Nephron progenitor cell (in vitro differentiated cells): ENCODE results near the gene MAN1C1.

Source experiments
- DNase-seq: peaks from one replicate; pipeline ENCODE4 v3.0.0; 2021
- H3K27ac Mint-ChIP-seq: 2 replicates; pipeline ENCODE4 v1.8.0; 2021; ENCODE audit warnings: mild to moderate bottlenecking, moderate library complexity, mixed read lengths
- H3K27me3 Mint-ChIP-seq: 2 replicates; pipeline ENCODE4 v1.8.0; 2021; ENCODE audit warnings: mild to moderate bottlenecking, low read depth, mixed read lengths; ENCODE audit not compliant: poor library complexity
- H3K36me3 Mint-ChIP-seq: 2 replicates; pipeline ENCODE4 v1.8.0; 2021; ENCODE audit warnings: low read depth, mixed read lengths
- H3K4me1 Mint-ChIP-seq: 2 replicates; pipeline ENCODE4 v1.8.0; 2021; ENCODE audit warnings: mixed read lengths
- H3K4me3 Mint-ChIP-seq: 2 replicates; pipeline ENCODE4 v1.8.0; 2021; ENCODE audit warnings: mild to moderate bottlenecking, moderate library complexity, mixed read lengths
- H3K9me3 Mint-ChIP-seq: 2 replicates; pipeline ENCODE4 v1.8.0; 2021; ENCODE audit warnings: mild to moderate bottlenecking, moderate library complexity, mixed read lengths
- TF ChIP-seq, protein P1 (sequence below): fragments of 200-600 bp; sonication (generic); IDR thresholded peaks from 2 replicates; pipeline ENCODE4 v1.5.0; 2021; ENCODE audit warnings: antibody characterized with exemption

The MAN1C1 gene

DNA sequence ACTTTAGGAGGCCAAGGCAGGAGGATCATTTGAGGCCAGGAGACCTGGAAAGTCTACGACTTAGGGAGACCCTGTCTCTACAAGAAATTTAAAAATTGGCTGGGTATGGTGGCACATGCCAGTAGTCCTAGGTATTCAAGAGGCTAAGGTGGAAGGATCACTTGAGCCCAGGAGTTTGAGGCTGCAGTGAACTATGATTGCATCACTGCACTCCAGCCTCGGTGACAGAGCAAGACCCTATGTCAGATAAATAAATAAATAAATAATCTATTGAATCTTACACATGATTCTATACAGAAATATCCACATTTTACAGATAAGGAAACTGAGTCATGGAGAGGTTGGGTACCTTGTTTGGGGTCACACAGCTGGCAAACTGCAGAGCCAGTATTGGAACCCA, 89.1 kb downstream of the MAN1C1 start:
- H3K27ac Mint-ChIP-seq = no peak overlapping the region
- peaks cover 48% of the 10 kb centered on the region for H3K4me1 Mint-ChIP-seq
- no peak for DNase-seq
- H3K4me3 Mint-ChIP-seq = no peak overlapping the region
- H3K27me3 Mint-ChIP-seq = peaks cover 27% of the 10 kb centered on the region
- no peaks in the 10 kb centered on the region for H3K9me3 Mint-ChIP-seq
- TF ChIP-seq, protein P1, sequence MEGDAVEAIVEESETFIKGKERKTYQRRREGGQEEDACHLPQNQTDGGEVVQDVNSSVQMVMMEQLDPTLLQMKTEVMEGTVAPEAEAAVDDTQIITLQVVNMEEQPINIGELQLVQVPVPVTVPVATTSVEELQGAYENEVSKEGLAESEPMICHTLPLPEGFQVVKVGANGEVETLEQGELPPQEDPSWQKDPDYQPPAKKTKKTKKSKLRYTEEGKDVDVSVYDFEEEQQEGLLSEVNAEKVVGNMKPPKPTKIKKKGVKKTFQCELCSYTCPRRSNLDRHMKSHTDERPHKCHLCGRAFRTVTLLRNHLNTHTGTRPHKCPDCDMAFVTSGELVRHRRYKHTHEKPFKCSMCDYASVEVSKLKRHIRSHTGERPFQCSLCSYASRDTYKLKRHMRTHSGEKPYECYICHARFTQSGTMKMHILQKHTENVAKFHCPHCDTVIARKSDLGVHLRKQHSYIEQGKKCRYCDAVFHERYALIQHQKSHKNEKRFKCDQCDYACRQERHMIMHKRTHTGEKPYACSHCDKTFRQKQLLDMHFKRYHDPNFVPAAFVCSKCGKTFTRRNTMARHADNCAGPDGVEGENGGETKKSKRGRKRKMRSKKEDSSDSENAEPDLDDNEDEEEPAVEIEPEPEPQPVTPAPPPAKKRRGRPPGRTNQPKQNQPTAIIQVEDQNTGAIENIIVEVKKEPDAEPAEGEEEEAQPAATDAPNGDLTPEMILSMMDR = no peak
- no peaks in the 10 kb centered on the region for H3K36me3 Mint-ChIP-seq

DNA sequence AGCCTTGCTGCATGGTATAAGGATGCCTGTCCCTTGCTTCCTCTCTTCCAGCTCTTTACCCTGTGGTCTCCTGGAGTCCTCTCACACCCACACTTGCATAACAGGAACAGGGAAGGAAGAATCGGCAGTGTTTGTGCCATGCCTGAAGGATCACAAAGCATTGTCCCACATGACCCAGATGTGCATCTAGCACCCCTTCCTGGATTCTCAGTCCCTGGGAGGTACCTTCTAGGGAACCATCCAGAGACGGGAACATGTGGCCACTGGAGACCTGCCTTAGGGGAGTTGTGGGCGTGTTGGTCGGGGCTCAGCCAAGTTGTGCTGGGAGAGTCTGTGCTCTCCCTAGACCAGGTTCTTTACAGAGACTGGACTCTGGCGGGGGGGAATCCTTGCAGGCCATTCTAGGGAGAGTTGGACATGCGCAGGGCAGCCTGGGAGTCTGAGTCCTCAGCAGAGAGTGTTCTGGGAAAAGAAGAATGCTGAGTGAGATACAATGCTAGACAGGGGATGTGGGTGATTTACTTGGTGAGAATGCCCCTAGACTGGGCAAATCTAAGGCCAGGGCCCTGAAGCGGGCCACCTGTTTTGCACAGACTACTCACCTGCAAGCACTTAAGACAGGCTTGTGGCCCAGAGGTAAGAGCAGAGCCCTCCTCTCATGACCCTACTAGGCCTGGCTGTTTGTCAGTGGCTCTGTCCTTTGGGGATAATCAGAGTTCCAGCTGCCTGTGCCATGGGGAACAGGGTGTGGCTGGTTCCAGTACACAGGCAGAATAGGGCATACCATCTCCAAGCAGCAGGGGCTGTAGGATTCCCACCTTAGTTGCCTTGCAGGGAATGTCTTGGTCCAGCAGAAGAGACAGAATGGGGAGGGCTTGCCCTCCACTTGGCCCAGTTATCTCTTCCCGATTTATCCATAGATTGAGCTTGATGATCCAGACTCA, 89.8 kb downstream of the MAN1C1 start:
- H3K27ac Mint-ChIP-seq = no peak overlapping the region
- DNase-seq = no peak
- H3K4me3 Mint-ChIP-seq = no peak overlapping the region
- TF ChIP-seq, protein P1 = no peak
- peaks cover 27% of the 10 kb centered on the region for H3K27me3 Mint-ChIP-seq
- H3K9me3 Mint-ChIP-seq = no peaks in the 10 kb centered on the region
- H3K36me3 Mint-ChIP-seq = no peaks in the 10 kb centered on the region
- H3K4me1 Mint-ChIP-seq = peaks cover 43% of the 10 kb centered on the region

DNA sequence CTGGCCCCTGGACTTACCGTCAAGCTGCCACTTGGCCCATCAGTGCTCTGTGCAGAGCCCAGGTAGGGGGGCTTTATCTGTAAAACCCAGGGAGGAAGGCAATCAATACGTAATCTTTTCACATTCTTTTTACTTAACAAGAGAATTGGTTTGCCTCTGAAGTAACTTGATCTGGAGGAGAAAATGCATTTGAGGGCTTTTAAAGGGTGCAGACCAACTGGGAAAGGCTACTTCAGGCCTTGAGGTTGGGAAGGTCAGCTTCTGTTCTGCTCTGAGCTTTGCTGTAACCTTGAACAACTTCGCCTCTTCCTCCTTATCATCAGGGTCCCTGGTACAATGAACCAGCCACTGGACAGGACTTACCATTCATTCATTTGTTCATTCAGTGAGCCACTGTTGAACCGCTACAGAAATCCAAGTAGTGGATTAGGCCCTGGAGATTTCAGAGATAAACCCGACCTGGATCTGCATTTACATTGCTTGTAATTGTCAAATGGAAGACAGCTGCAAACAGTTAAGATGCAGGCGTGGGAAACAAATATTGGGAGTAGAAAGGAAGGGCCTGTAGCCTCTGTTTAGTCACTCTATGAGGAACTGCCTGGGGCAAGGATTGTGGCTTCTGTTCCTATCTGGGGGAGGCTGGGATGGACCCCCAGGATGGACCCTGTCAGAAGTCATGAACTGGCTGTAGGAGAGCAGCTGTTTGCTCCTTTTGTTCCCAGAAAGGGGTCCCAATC, 90.9 kb downstream of the MAN1C1 start:
- H3K4me3 Mint-ChIP-seq = no peak overlapping the region
- TF ChIP-seq, protein P1 = no peak
- no peak overlapping the region for H3K27ac Mint-ChIP-seq
- H3K27me3 Mint-ChIP-seq = peaks cover 29% of the 10 kb centered on the region
- H3K36me3 Mint-ChIP-seq = no peaks in the 10 kb centered on the region
- peaks cover 43% of the 10 kb centered on the region for H3K4me1 Mint-ChIP-seq
- no peak for DNase-seq
- no peaks in the 10 kb centered on the region for H3K9me3 Mint-ChIP-seq

DNA sequence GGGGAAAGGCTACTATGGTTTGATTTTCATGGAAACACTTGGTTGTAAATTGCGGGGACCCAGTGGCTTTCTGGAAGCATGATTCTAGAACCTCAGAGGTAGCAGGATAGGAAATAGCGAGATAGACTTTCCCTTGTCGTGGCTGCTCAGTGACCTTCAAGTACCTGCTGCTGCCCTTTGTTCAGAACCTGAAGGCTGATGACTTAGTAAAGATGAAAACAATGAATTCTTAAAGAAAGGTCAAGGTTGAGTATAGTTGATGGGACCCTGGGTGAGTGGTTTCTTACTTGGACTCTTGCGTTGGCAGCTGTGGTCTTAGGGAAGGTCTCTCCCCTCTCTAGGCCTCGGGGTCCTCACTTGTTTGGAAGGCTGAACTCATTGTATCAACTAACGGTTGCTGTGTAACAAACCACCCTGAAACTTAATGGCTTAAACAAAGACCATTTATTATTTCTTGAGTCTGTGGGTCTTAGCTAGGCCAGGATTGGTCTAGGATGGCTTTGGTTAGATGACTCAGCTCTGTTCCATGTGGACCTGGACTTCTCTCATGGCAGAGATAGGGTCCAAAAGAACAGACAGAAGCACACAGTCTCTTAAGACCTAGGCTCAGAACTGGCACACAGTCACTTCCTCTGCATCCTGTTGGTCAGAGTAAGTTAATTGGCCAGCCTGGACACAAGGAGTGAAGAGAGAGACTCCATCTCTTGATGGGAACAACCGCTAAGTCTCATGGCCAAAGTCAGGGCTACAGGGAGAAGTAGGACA, 94.2 kb downstream of the MAN1C1 start:
- H3K27ac Mint-ChIP-seq = no peak overlapping the region
- H3K4me3 Mint-ChIP-seq = no peak overlapping the region
- H3K4me1 Mint-ChIP-seq = peaks cover 36% of the 10 kb centered on the region
- DNase-seq = no peak
- H3K9me3 Mint-ChIP-seq = no peaks in the 10 kb centered on the region
- TF ChIP-seq, protein P1 = no peak
- H3K36me3 Mint-ChIP-seq = no peaks in the 10 kb centered on the region
- H3K27me3 Mint-ChIP-seq = peaks cover 18% of the 10 kb centered on the region

DNA sequence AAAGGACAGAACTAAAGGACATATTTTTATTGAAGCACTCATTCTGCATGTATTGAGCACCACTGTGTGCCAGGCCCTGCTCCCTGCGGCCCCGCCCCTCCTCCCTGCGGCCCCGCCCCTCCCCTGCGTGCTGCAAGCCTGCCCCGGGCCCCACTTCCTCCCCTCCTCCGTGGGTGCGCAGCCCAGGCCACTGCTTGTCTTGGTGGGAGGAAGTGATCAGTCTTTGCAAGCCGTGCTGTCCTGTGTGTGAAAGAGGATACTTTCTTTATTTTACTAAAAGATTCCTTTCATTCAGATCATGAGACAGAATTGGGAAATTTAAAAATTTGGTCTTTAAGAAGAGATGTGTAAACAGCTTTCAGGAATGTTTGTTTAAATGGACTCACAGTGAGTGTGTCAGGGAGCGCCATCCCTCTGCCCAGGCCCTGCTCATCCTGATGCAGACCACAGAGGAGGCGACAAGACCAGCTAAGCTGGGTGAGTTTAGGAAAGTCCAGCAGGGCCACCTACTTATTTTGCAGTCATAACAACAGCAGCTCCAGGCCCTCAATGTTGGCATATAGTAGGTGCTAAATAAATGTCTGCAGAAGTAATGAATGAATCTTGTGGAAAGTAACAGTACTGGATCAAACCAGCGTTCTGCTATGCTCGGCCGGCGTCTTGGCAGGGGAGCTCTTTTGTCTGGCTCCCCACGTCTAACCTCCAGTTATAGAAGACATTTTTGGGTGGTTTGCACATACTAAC, 95.1 kb downstream of the MAN1C1 start:
- no peaks in the 10 kb centered on the region for H3K36me3 Mint-ChIP-seq
- DNase-seq = no peak
- H3K27me3 Mint-ChIP-seq = peaks cover 15% of the 10 kb centered on the region
- H3K27ac Mint-ChIP-seq = no peak overlapping the region
- peaks cover 28% of the 10 kb centered on the region for H3K4me1 Mint-ChIP-seq
- no peaks in the 10 kb centered on the region for H3K9me3 Mint-ChIP-seq
- H3K4me3 Mint-ChIP-seq = no peak overlapping the region
- TF ChIP-seq, protein P1 = no peak
